Right cardiac atrium (tissue), 5 donors: ENCODE data around the gene GSN. TPM values are rescaled to one million over a fixed set of nuclear protein-coding genes. Genes with fewer than 3 reads are reported as not detected.

Experiments used
- ATAC-seq, 2 donors: fragments of 200-7000 bp; cut with Tn5 transposase; one replicate each; pipeline versions ENCODE4 v1.8.0 to v1.9.1; 2020; ENCODE audit warnings: moderate library complexity in 2 of 2, mild to moderate bottlenecking in 1 of 2
- DNase-seq, 3 donors: peaks; one replicate each; pipeline ENCODE4 v3.0.0-alpha.2; 2020
- H3K27ac ChIP-seq: one replicate; pipeline ENCODE4 v1.5.1; 2013; ENCODE audit warnings: mild to moderate bottlenecking, low read length, control low read depth, moderate library complexity
- H3K27me3 ChIP-seq: one replicate; pipeline ENCODE4 v1.6.1; 2013; ENCODE audit not compliant: control insufficient read depth, insufficient read depth
- H3K4me1 ChIP-seq: one replicate; pipeline ENCODE4 v1.6.1; 2013; ENCODE audit warnings: low read length; ENCODE audit not compliant: control insufficient read depth, insufficient read depth
- H3K4me3 ChIP-seq: one replicate; pipeline ENCODE4 v1.5.1; 2013; ENCODE audit warnings: low read length, control low read depth
- H3K9me3 ChIP-seq: one replicate; pipeline ENCODE4 v1.6.1; 2013; ENCODE audit warnings: low read length; ENCODE audit not compliant: control insufficient read depth
- WGBS: extraction: QIAGEN DNeasy Blood & Tissue Kit; methylation state at CpG from one replicate; pipeline ENCODE4 v1.1.7; 2013; 5-methylcytosine and 5-hydroxymethylcytosine counted together
- intact Hi-C, 4 donors: fragments of 100-400 bp; cut with DNase I; formaldehyde crosslinking; loops; one replicate each; pipeline versions ENCODE4 v1.11.0 to v1.14.0; 2022 to 2023
- polyA plus RNA-seq: library from polyadenylated mRNA; stranded (reverse); fragments of 200-250 nt; gene quantifications from one replicate; pipeline ENCODE4 v1.2.3, GENCODE V29; 2013
- total RNA-seq, 4 donors: library from RNA; stranded (reverse); fragmentation: NEBNext Ultra II Directional; extraction: Animal tissue kit (Norgen Biotek cat#: 25700); gene quantifications; one replicate each; pipeline ENCODE4 v1.2.1, GENCODE V29; 2021
- donor health status: healthy with polysubstance abuse.
- donor health status: DM: no; HTN: yes; CAD: no.
- donor health status: DM: no; HTN: no; CAD: no.
- donor health status: DM: no; HTN: yes; CAD: no; lungs with severe emphysema.
- donor health status: DM: yes; HTN: yes; CAD: no.

GSN gene
- total and polyA plus RNA-seq, 5 donors: 949 to 1,838 (median 1,630) TPM

DNA sequence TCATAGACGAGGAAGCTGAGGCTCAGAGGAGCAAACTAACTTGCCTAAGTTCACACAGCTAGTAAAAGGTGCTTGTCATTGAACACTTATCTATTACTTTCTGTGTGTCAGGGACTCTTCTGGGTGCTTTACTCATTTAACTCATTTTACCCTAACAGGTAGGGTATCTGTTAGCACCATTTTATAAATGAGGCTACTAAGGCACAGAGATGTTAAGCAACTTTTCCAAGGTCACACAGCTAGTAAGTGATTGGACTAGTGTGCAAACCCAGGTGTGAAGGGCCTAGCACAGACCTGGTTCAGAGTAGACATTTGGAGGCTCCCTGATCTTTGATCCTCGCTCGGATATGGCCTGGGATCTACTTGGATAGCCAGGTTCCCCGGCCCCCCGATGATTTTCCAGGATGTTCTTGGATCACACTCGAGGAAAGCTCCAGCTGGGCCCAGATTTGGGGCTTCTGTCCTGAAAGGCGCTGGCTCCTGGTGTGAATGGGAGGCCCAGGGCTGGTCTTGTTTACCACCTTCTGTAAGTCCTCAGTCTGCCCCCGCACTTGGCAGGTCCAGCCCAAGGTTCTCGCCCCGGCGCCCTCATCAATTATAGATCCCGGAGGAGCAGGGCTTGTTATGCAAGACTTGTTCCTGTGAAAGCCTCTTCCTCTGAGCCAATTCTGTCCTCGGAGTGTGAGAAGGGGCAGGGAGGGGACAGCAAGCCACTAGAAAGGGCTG, 37.5 kb downstream of the GSN start:
- intact Hi-C loops: loop anchor here in 1 of 4 donors (10.0 kb wide), 1 partner anchor 91 kb away; no protein-coding TSS in a partner anchor
- H3K4me1 ChIP-seq: peaks cover 12% of the 10 kb centered on the region
- 47% methylated on average over 13 of the region's 13 CpGs for WGBS

DNA sequence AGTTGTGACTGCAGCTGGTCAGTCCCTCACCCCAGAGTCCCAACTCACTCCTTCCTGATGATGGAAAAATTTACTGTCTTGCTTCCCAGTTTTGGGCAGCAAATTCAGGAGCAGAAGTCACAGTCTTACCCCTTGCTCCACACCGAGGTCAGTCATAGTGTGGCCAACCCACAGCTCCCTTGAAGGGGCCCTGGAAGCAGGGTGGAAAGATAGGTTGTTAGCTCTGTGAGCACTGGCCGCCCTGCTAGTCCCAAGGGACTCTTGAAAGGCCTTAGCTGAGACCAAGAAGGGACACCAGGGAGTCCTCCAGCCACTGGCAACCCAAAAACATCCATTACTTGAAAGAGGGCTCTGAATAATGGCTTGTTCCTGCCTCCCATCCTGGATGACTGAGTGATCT, 40.0 kb downstream of the GSN start:
- WGBS: 74% methylated on average over 2 of the region's 2 CpGs
- peak in 1 of 3 donors; percentile 55 for DNase-seq

More for the DNA sequence above, 37.5 kb downstream of the GSN start:
- H3K27me3 ChIP-seq: no peaks in the 10 kb centered on the region
- peak; percentile 83 to 94 (median 90) for DNase-seq
- peak overlapping the region; percentile 24 for H3K4me3 ChIP-seq
- peak; percentile 36 to 64 for ATAC-seq
- H3K9me3 ChIP-seq: no peaks in the 10 kb centered on the region
- peak overlapping the region; percentile 71 for H3K27ac ChIP-seq

DNA sequence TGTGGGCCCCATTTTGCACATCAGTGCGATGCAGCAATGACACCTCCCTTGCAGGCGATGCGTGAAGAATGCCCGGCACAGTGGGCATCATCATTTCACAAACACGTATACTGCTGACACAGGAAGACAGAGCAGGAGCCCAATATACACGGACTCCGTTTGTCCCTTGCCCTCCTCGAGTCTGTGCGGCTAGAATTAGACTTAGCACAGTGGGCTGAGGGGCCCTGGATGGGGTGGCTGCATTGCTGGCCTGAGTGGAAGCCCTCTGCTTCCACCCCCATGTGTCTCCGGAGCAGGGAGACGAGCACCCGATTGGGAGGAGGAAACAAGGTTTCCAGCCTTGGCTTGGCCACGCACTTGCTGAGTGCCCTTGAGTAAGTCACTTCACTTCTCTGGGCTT, 40.8 kb downstream of the GSN start:
- Histone ChIP-seq H3K4me1 (peaks cover 10% of the 10 kb centered on the region), H3K27ac (peak overlapping the region; percentile 6), H3K27me3 (no peaks in the 10 kb centered on the region), H3K9me3 (no peaks in the 10 kb centered on the region), H3K4me3 (no peak overlapping the region)
- DNase-seq (peak in 2 of 3 donors; percentile 49 to 59), ATAC-seq (peak; percentile 3 to 7)
- intact Hi-C loops: loop anchor here in 1 of 4 donors (10.0 kb wide), 1 partner anchor 94 kb away; no protein-coding TSS in a partner anchor
- 83% methylated on average over 13 of the region's 13 CpGs for WGBS

More for the DNA sequence above, 40.0 kb downstream of the GSN start:
- Histone ChIP-seq H3K9me3 (no peaks in the 10 kb centered on the region), H3K4me3 (no peak overlapping the region), H3K27me3 (no peaks in the 10 kb centered on the region), H3K27ac (peak overlapping the region; percentile 51), H3K4me1 (peaks cover 10% of the 10 kb centered on the region)
- intact Hi-C loops: loop anchor here in 1 of 4 donors (10.0 kb wide), 1 partner anchor 93 kb away; no protein-coding TSS in a partner anchor
- ATAC-seq: no peak

DNA sequence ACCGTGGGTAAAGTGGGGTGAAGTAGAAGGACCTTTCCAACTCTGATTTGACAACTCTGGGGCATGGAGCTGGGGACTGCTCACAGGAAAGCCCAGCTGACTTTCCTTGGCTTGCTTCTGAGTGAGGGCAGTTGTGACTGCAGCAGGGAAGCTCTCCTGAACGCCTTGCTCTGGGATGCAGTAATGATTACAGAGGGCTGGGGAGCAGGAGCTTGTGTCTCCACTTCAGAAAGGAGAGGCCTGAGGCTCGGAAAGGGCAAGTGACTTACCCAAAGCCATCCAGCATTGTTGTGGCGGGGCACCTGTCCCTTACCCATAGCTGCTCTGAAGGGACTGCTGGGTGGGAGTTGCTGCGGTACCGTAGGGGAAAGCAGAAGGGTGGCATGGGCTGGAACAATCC, 41.2 kb downstream of the GSN start:
- H3K9me3 ChIP-seq: no peaks in the 10 kb centered on the region
- intact Hi-C loops: loop anchor here in 1 of 4 donors (10.0 kb wide), 1 partner anchor 94 kb away; no protein-coding TSS in a partner anchor
- WGBS: 83% methylated on average over 6 of the region's 6 CpGs
- ATAC-seq: peak; percentile 1
- H3K27ac ChIP-seq: no peak overlapping the region
- H3K4me1 ChIP-seq: peaks cover 8% of the 10 kb centered on the region
- H3K4me3 ChIP-seq: no peak overlapping the region
- peak in 2 of 3 donors; percentile 32 to 52 for DNase-seq
- no peaks in the 10 kb centered on the region for H3K27me3 ChIP-seq

DNA sequence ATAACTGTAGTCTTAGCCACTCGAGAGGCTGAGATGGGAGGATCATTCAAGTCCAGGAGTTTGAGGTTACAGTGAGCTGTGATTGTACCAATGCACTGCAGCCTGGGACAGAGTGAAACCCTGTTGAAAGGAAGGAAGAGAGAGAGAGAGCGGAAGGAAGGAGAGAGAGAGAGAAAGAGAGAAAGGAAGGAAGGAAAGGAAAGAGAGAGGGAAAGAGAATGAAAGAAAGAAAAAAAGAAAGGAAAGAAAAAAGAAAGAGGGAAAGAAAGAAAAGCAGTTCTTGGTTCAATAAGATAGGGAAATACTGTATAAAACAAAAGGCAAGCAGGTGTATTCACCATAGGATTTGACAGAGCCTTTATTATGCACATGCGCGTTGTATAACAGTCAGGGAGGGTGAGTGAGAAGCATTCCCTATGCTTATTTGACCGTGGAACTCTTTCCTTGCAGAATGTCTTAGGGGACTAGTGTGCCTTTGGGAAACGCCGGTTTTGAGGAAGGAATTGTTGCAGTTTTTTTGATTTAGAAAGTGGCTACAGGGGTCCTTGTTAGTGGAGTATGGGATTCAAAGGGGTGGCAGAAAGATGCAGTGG, 42.0 kb downstream of the GSN start:
- Histone ChIP-seq H3K4me1 (peaks cover 7% of the 10 kb centered on the region), H3K27me3 (no peaks in the 10 kb centered on the region), H3K9me3 (no peaks in the 10 kb centered on the region), H3K27ac (no peak overlapping the region), H3K4me3 (no peak overlapping the region)
- WGBS: 80% methylated on average over 7 of the region's 7 CpGs
- ATAC-seq (no peak), DNase-seq (no peak)
- intact Hi-C loops: loop anchor here in 3 of 4 donors (10.0 kb wide), 2 partner anchors 85 to 95 kb away; no protein-coding TSS in a partner anchor

DNA sequence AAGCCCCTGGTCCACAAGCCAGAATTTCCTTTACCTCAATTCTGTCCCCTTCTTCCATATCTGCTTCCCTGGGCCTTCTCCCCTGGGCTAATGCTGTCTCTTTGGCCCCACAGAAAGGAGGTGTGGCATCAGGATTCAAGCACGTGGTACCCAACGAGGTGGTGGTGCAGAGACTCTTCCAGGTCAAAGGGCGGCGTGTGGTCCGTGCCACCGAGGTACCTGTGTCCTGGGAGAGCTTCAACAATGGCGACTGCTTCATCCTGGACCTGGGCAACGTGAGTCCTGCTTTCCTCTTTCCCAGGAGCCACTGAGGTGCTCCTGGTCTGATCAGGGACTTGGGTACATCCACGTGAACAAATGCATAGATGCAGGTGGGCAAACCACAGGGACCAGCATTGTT, 42.6 kb downstream of the GSN start:
- Histone ChIP-seq H3K27me3 (no peaks in the 10 kb centered on the region), H3K4me3 (no peak overlapping the region), H3K4me1 (peaks cover 7% of the 10 kb centered on the region), H3K9me3 (no peaks in the 10 kb centered on the region), H3K27ac (no peak overlapping the region)
- WGBS: 77% methylated on average over 9 of the region's 9 CpGs
- intact Hi-C loops: loop anchor here in 2 of 4 donors (10.0 kb wide), 2 partner anchors 84 to 96 kb away; no protein-coding TSS in a partner anchor
- peak in 2 of 3 donors; percentile 19 to 47 for DNase-seq
- peak in 1 of 2 donors; percentile 3 for ATAC-seq

DNA sequence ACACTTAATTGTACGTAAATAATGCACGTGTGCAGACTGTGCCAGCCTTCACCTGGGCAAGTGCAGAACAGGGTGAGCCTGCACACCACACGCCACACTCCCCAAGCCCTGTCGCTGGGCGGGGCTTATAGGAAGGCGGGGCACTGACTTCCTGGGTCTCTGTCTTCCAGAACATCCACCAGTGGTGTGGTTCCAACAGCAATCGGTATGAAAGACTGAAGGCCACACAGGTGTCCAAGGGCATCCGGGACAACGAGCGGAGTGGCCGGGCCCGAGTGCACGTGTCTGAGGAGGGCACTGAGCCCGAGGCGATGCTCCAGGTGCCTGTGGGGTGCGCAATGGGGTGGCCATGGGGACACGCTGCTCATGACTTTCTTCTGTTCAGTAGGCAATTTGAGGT, 44.2 kb downstream of the GSN start:
- intact Hi-C loops: loop anchor here in 2 of 4 donors (10.0 kb wide), 2 partner anchors 83 to 97 kb away; no protein-coding TSS in a partner anchor
- peak; percentile 15 to 63 (median 41) for DNase-seq

DNA sequence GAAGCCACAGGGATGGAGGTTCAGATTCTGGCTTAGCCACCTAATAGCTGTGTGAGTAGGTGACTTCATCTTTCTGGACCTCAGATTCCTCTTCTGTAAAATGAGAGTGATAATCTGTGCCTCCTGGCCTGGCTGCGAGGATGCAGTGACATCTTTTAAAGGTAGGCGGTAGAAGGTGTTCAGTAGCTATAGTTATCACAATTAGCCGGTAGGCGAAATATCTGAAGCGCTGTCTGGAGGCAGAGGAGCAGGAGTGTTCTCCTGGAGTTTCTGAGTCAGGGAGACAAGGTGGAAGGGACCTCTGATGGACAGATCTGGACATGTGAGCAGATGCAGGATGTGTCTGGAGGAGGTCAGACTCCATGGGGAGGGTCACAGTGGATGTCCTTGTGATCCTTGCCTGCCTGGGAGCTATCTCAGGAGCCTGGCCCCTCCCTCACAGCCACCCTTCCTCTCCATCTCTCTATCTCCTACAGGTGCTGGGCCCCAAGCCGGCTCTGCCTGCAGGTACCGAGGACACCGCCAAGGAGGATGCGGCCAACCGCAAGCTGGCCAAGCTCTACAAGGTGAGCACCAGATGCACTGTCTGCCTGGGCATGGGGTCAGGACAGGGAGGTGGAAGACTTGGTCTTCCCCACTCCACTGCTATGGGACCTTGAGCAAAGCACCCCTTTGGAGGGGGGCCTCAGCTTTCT, 45.6 kb downstream of the GSN start:
- intact Hi-C loops: loop anchor here in 2 of 4 donors (10.0 kb wide), 2 partner anchors 81 to 99 kb away; no protein-coding TSS in a partner anchor
- ATAC-seq (no peak), DNase-seq (peak in 2 of 3 donors; percentile 54 to 62)

More for the DNA sequence above, 44.2 kb downstream of the GSN start:
- H3K27ac ChIP-seq: no peak overlapping the region
- H3K4me3 ChIP-seq: no peak overlapping the region
- H3K27me3 ChIP-seq: no peaks in the 10 kb centered on the region
- peaks cover 7% of the 10 kb centered on the region for H3K4me1 ChIP-seq
- ATAC-seq: peak; percentile 4 to 6
- no peaks in the 10 kb centered on the region for H3K9me3 ChIP-seq
- whole genome bisulfite sequencing: 92% methylated on average over 17 of the region's 17 CpGs

DNA sequence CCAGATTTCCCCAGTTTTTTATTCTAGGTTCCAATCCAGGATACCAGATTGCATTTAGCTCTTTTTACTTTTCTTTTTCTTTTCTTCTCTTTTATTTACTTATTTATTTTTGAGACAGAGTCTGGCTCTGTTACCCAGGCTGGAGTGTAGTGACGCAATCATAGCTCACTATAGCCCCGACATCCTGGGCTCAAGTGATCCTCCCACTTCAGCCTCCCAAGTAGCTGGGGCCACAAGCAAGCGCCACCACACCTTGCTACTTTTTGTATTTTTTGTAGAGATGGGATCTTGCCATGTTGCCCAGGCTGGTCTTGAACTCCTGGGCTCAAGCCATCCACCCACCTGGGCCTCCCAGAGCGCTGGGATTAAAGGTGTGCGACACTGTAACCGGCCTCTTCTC, 48.4 kb downstream of the GSN start:
- WGBS: 87% methylated on average over 6 of the region's 6 CpGs
- peak overlapping the region; percentile 16 for H3K27ac ChIP-seq
- intact Hi-C loops: loop anchor here in 2 of 4 donors (10.0 kb wide), 2 partner anchors 78 to 102 kb away; no protein-coding TSS in a partner anchor
- DNase-seq: peak in 1 of 3 donors; percentile 22
- no peaks in the 10 kb centered on the region for H3K9me3 ChIP-seq
- no peaks in the 10 kb centered on the region for H3K4me1 ChIP-seq
- H3K27me3 ChIP-seq: no peaks in the 10 kb centered on the region
- ATAC-seq: no peak
- H3K4me3 ChIP-seq: no peak overlapping the region

More for the DNA sequence above, 45.6 kb downstream of the GSN start:
- H3K4me3 ChIP-seq: no peak overlapping the region
- H3K27me3 ChIP-seq: no peaks in the 10 kb centered on the region
- WGBS: 95% methylated on average over 10 of the region's 10 CpGs
- H3K27ac ChIP-seq: no peak overlapping the region
- H3K9me3 ChIP-seq: no peaks in the 10 kb centered on the region
- peaks cover 3% of the 10 kb centered on the region for H3K4me1 ChIP-seq

DNA sequence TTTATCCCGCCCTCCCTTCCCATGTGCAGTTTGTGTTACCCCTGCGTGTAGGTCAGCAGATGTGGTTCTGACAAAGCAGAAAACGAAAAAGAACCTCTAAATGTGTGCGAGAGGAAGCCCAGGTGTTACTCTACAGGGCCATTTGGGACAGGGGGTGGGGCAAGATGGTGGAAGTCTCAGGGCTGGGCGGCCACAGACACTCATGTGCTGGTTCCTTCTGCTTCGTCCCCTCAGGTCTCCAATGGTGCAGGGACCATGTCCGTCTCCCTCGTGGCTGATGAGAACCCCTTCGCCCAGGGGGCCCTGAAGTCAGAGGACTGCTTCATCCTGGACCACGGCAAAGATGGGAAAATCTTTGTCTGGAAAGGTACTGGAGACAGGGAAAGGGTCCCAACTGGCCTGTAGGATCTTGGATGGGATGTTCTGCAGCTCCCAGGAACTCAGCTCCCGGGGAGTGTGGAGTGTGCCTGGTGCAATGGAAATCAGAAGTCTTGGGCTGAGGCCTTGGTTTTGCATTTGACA, 49.0 kb downstream of the GSN start:
- Histone ChIP-seq H3K9me3 (no peaks in the 10 kb centered on the region), H3K27ac (no peak overlapping the region), H3K27me3 (no peaks in the 10 kb centered on the region), H3K4me3 (no peak overlapping the region), H3K4me1 (no peaks in the 10 kb centered on the region)
- DNase-seq (peak in 1 of 3 donors; percentile 19), ATAC-seq (no peak)
- intact Hi-C loops: loop anchor here in 2 of 4 donors (10.0 kb wide), 2 partner anchors 78 to 102 kb away; no protein-coding TSS in a partner anchor
- WGBS: 88% methylated on average over 11 of the region's 11 CpGs
